ENCODE measurements around the gene CCND1.

Gene CCND1

GRCh38 chr11:69654660-69655478, 13.9 kb downstream of the CCND1 start:
- peak; percentile 35 for DNase-seq

- DNase-seq: peak; percentile 50
Measured at GRCh38 chr11:69655479-69656428, 14.8 kb downstream of the CCND1 start.

GRCh38 chr11:69656536-69657455, 15.8 kb downstream of the CCND1 start:
- peak; percentile 46 for DNase-seq

GRCh38 chr11:69657456-69657910, 16.5 kb downstream of the CCND1 start:
- DNase-seq: no peak

- peak; percentile 91 for DNase-seq
Measured at GRCh38 chr11:69657911-69658625, 17.1 kb downstream of the CCND1 start.

- DNase-seq: no peak
Measured at GRCh38 chr11:69658626-69659450, 17.9 kb downstream of the CCND1 start.

GRCh38 chr11:69659591-69659990, 18.6 kb downstream of the CCND1 start:
- no peak for DNase-seq

- DNase-seq: no peak
Measured at GRCh38 chr11:69660001-69660500, 19.1 kb downstream of the CCND1 start.

- DNase-seq: no peak
Measured at GRCh38 chr11:69661413-69661715, 20.4 kb downstream of the CCND1 start.

GRCh38 chr11:69662021-69662698, 21.2 kb downstream of the CCND1 start:
- DNase-seq: no peak

- DNase-seq: no peak
Measured at GRCh38 chr11:69662806-69663205, 21.9 kb downstream of the CCND1 start.

- DNase-seq: no peak
Measured at GRCh38 chr11:69663326-69663725, 22.4 kb downstream of the CCND1 start.

GRCh38 chr11:69664103-69664775, 23.3 kb downstream of the CCND1 start:
- no peak for DNase-seq

GRCh38 chr11:69664901-69665300, 23.9 kb downstream of the CCND1 start:
- no peak for DNase-seq

- no peak for DNase-seq
Measured at GRCh38 chr11:69665669-69666068, 24.7 kb downstream of the CCND1 start.

- no peak for DNase-seq
Measured at GRCh38 chr11:69666261-69666660, 25.3 kb downstream of the CCND1 start.

GRCh38 chr11:69666752-69667536, 26.0 kb downstream of the CCND1 start:
- no peak for DNase-seq
